GM21717 (cell line): Measurements from ENCODE around the gene SLC39A12.
"Not testable (repeated sequence)": the region's sequence is repeated elsewhere in the genome, so short reads cannot be mapped to it uniquely, and the experiment has no call there.

ENCODE experiments used
- ATAC-seq: cut with Tn5 transposase; IDR thresholded peaks from one replicate; pipeline ENCODE4 v1.9.1; 2021; ENCODE audit warnings: mild to moderate bottlenecking, moderate library complexity; ENCODE audit not compliant: unreplicated experiment

SLC39A12 gene

DNA sequence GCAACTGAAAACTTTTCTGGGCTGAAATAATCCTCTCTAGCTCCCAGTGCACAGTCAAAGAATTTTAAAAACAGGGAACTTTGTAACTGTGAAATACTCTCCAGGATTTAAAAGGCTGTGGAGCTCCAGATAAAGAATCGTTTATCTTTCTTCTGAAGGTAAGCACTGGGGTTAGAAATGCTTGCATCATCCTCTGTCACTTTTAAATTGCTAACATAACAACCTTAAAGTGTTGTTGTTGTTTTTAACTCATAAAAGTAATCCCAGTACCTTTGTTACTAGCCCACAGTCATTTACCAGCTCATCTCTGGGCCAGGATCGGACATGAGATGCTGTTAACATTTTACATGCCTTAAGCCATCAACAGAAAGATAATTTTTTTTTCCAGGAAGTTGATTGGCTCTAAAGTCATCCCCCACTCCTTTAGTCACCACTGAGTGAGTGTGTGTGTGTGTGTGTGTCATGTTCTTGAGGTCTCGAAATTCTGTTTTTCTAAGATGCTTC is at the start of gene SLC39A12:
TSS of gene SLC39A12 (plus strand) at position 51 of the 504 bp plus-strand sequence. CDS start 1,359 bp downstream, outside the sequence.
- ATAC-seq: no peak

DNA sequence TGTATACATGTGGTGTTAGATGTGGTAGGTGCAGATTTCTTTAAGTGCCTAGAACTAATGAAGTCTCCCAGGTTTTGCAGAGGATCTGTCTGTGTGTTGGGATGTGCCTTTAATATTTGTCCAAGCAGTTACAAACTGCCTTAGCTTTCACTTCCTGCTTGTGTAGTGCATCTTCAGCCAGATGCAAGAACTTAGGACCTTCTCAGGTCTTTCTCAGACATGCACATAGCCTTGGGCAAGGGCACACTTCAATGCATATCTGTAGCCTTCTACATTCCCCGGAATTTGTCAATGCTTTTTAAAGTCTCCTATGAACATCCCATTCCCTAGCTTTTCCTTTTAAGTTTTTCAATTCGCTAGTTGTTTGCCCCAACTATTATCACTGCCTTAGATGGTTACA is 47.2 kb upstream of the SLC39A12 start:
- no peak for ATAC-seq

DNA sequence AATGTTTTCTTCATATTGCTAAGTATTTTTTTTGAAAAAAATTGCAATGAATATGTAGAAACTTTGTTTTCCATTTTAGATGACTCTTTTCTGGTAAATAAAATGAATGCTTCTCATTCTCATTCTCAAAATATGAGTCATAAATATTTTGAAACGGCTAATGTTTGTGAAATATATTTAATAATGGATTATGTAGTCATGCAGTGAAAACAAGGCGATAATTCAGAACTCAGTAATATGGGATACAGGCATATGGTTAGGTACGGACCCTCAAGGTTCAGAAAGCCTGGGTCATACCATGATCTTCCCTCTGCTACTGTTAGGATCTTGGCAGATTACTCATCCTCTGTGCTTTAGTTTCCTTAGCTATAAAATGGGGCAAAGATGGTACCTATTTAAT is 46.2 kb upstream of the SLC39A12 start:
- no peak for ATAC-seq

DNA sequence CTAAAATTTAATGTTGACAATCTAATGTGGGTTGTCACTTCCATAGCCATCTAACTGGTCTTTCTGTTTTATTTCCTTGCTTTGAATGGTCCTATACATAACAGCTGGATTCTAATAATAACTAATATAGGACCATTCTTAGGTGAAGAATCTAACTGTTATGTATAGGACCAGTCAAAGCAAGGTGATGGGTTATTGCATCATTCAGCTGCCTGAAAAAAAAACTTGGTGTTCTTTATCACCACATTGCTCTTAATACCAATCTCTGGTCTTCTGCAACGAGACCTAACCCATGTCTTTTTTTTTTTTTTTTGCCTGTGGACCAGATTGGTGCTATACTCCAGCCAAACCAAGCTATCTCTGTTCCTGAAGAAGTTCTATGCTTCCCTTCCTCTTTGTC is 45.7 kb upstream of the SLC39A12 start:
- no peak for ATAC-seq

DNA sequence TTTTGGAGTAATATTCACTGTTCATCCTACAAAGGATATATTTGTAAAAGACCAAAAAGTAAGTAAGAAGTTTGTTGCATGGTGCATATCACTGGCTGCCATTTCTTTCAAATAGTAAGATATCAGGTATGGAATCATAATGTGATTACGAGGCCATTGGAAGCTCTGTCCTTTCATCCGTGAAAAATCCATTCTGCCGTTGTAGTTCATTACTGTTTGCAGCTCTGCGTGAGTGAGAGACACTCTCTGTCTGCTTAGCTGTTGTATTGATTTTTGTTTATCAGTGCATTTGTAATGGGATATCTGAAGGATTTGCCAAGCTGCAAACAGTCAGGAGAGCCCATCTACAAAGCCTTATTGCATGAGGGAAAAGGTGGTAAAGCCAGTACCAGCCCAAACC is 44.1 kb upstream of the SLC39A12 start:
- no peak for ATAC-seq

DNA sequence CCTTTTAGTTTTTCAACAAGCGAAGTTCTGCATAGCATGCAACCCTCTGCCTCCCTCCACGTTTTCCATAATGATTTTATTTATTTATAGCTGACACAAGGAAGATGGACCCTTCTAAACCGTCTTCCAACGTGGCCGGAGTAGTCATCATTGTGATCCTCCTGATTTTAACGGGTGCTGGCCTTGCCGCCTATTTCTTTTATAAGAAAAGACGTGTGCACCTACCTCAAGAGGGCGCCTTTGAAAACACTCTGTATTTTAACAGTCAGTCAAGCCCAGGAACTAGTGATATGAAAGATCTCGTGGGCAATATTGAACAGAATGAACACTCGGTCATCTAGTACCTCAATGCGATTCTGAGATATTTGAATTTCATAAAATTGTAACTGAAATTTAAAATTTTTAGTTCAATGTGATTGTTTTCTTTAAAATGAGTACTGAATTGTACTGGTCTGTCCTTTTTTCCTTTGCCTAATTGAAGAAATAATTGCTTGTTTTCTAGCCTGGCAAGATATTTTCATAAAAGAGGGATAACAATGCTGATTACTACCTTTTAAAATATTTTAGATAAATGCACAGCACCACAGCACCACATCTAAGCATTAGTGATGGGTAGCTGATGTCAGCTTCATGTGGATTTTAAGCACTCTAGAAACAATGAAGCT is 41.5 kb upstream of the SLC39A12 start:
- peak; percentile 55 for ATAC-seq

DNA sequence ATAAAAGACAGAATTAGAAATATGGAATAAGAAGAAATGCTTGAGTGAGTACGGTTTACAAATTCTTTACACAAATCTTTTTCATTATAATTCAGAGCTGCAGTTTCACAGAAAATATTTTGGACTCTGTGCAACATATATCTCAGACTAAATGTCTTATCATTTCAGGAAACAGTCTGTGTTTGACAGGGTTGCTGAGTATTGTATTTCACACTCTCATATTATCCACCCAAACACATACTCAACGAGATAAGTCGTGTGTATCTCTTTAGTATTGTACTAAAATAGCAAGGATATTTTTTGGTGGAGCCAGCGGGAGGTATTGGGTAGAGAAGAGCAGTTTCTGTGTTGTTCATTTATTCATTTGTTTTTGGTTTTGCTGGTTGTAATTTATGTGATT is 39.0 kb upstream of the SLC39A12 start:
- no peak for ATAC-seq

DNA sequence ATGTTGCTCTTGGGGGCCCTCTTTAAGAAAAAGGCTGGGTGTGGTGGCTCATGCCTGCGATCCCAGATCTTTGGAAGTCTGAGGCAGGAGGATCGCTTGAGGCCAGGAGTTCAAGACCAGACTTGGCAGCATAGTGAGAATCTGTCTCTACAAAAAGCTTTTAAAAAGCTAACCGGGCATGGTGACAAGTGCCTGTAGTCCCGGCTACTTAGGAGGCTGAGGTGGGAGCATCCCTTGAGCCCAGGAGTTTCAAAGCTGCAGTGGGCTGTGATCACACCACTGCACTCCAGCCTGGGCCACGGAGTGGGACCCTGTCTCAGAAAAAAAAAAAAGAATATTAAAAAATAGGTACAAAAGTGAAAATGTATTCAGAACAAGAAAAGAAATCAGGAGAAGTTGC is 38.1 kb upstream of the SLC39A12 start:
- ATAC-seq: no peak

DNA sequence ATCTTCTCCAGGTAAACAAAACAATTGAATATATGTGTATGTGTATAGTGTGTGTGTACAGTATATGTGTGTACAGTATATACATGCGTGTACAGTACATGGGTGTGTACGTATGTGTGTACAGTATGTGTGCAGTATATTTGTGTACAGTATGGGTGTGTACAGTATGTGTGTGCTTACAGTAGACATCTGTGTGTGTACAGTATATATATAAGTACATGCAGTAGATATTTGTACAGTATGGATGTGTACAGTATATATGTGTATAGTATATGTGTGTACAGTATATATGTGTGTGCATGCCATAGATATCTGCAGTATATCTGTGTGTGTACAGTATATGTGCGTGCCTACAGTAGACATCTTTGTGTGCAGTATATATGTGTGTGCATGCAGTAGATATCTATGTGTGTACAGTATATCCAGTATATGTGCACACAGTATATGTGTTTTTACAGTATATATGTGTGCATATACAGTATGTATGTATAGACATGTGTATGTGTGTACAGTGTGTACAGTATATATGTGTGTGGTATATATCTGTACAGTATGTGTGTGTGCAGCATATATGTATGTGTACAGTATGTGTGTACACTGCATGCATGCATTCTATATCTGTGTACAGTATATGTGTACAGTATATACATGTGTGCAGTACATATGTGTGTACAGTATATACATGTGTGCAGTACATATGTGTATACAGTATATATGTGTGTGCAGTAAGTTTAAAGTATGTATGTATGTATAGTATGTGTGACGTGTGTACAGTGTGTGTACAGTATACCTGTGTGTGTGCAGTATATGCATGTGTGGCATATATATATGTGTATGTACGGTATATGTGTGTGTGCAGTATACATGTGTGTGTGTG is 37.3 kb upstream of the SLC39A12 start:
- ATAC-seq: no peak

DNA sequence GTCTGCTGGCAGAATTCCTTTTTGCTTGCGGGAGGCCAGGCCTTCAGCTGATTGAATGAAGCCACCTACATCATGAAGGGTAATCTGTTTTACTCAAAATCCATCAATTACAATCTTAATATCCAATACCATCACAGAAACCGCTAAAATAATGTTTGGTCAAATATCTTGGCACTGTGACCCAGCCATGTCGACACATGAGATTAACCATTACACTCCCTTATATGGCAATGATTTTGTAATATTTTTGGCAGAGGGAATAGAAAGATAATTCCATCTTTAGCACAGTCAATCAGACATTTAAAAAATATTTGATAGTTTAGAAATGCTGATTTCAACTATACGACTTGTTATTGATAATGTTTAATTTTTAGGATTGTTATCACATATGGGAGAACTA is 36.5 kb upstream of the SLC39A12 start:
- ATAC-seq: no peak

DNA sequence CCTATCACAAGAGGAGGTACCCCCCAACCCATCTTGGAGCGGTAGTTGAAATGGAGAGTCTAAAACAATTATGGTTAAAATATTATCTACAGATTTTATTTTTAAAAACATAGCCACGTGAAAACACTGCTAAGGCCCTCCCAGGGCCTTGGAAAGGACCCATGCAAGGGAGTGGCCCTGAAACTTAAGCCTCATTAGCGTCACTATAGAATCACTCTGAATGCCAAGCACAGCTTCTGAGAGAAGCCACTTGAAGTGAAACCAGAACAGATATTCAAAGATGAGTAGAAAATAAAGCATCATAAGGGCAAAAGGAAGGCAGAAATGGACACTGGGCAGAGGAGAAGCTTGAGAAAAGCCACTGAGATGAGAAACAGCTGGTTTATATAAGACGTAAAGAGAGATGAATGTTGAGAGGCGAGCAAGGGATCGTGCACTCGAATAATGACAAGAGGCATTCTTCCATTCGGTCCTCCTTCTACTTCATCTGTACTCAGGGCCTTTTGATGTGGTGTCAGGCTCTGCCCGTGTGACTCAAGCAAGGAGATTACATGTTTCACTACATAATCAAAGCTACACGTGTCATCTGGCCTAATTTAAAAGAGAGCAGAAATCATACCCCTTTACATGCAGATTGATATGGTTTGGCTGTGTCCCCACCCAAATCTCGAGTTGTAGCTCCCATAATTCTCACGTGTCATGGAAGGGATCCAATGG is 33.4 kb upstream of the SLC39A12 start:
- no peak for ATAC-seq

DNA sequence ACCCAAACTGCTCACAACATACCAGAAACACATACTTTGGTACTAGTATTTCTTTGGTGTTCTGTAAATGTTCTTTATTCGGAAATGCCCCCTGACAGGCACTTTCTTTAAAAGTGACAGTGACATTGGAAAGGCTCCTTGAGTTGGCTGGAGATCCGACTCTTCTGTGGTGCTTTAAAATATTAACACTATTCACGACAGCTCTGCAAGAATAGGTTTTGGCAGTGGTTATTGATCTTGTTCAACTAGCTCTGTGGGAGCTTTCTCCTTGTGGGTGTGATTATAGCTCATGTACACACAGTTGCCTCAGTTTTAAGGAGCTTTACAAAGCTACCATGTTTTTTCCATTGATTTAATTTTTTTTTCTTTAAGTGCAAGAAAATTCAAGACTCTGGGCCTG is 30.3 kb upstream of the SLC39A12 start:
- no peak for ATAC-seq

DNA sequence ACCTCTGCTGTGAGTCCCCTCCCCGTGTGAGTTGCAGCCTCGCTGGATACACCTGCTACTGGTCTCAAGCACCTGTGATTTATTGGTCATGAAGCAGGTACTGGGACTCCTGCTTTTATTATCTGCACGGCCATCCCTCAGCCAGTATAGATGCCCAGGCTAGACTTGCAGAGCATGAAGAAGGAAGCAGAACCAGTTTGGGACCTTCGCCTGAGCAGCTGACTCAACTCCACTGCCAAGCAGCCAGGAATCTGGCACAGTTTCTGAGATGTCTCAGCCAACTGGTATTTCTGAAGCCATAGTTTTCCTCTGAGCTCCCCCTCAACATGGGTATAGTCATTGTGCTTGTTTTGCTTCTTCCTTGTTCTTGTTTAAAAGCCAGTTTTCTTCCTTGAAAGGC is 28.0 kb upstream of the SLC39A12 start:
- ATAC-seq: no peak

DNA sequence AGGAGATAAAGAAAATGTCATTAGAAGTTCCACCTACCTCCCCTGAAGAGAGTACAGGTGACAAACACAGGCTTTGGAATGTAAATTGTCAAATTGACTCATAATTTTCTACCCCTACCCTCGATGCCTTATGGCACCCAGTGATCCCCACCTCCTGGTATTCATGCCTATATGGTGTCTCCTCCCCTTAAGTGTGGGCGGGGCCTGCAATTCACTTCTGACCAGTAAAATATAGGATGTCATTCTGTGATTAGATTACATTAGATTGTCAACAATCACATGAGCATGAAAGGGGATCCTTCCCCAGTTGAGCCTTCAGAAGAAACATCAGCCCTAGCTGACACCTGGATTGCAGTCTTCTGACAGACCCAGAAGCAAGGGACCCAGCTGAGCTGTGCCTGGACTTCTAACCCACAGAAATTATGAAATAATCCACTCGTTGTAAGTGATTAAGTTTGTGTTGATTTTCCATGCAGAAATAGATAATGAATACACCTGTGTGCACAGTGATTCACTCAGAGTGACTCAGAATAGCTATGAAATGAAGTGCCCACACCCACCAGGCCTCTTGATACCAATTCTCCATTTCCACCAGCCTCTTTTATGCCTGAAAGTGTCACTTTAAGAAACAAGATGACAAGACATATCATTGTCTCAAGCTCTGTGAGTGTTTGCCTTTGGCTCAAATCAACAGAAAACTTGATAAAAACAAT is 8.5 kb upstream of the SLC39A12 start:
- ATAC-seq: no peak

DNA sequence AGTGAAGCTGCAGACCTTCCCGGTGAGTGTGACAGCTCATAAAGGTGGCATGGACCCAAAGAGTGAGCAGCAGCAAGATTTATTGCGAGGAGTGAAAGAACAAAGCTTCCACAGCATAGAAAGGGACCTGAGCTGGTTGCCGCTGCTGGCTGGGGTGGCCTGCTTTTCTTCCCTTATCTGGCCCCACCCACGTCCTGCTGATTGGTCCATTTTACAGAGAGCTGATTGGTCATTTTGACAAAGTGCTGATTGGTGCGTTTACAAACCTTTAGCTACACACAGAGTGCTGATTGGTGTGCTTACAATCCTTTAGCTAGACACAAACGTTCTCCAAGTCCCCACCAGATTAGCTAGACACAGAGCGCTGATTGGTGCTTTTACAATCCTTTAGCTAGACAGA is 1.4 kb upstream of the SLC39A12 start:
- ATAC-seq: not testable (repeated sequence)

DNA sequence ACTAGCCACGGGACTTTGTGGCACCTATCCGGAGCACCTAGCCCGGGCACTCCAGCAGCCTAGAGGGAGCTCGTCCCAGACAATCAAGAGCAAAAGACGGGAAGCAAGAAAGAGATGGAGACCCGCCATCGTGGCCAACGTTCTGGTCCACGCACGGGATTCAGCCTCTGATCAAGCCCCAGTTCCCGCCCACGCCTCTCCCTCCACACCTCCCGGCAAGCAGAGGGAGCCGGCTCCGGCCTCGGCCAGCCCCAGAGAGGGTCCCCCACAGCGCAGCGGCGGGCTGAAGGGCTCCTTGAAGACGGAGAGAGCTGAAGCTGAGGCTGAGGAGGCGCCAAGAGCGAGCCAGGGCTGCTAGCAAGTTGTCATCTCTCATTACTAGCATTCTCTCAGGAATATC is 992 bp upstream of the SLC39A12 start:
- no peak for ATAC-seq

DNA sequence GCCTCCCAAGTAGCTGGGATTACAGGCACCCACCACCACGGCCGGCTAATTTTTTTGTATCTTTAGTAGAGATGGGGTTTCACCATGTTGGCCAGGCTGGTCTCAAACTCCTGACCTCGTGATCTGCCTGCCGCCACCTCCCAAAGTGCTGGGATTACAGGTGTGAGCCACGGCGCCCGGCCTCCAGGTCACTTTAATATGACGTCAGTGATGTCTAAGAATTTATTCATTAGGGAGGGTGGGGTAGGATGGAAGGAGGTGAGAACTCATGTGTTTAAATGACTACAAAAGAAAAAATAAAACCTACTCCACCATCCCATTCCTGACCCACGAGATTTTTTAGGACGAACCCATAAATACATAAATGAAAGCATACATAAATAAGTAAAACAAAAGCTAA is 2.7 kb downstream of the SLC39A12 start:
- ATAC-seq: not testable (repeated sequence)

DNA sequence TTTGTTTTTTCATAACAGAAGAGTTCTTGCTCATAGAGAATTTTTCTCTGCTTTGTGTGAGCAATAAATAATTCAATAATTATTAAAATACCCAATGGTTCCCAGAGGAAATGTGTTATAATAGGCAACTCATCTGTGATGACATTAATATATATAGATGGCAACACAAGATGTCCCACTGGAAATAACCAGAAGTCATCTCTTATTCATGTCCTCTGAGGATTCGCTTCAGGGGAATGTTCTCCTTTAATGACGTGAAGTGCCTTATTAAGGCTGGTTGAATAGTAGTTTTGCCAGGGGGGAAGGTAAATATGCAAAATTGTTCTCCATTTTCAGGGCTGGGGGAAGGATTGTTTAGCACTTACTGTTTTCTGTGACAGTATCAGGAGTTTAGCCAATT is 3.1 kb downstream of the SLC39A12 start:
- ATAC-seq: no peak

DNA sequence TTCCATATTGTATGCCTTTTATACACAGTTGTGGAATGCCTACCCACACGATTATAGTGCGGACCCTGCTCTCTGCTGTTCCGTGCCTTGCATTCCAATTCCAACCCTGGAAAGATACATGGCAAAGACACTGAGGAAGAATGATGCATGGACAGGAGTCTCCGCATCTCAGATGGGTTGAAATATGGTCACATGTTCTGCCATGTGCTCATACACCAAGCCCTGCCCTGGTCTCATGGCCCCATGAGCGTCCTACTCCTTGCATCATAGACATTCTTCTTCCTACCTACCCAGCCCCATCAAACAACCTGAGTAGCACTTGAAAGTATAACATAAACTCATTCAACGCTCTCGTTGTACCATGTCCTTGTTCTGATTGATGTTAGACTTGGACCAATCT is 6.3 kb downstream of the SLC39A12 start:
- no peak for ATAC-seq

DNA sequence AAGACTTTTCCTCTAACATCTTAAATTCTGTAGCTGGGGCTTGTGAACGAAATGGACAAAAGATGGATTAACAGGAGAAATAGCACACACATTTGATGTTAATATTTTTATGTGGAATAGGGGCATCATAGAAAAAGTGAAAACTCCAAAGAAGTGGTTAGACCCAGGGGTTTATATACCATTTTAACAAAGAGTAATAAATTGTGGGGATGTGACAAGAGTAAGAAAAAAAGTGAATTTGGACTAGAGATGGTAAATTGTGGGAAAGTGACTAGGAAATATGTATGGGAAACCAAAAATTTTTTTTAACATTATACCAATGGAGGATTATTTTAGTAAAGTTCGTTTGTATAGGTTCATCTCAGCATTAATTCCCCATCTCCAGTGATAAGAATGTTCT is 8.2 kb downstream of the SLC39A12 start:
- no peak for ATAC-seq
